ENCODE measurements around the gene NARF.

DNA sequence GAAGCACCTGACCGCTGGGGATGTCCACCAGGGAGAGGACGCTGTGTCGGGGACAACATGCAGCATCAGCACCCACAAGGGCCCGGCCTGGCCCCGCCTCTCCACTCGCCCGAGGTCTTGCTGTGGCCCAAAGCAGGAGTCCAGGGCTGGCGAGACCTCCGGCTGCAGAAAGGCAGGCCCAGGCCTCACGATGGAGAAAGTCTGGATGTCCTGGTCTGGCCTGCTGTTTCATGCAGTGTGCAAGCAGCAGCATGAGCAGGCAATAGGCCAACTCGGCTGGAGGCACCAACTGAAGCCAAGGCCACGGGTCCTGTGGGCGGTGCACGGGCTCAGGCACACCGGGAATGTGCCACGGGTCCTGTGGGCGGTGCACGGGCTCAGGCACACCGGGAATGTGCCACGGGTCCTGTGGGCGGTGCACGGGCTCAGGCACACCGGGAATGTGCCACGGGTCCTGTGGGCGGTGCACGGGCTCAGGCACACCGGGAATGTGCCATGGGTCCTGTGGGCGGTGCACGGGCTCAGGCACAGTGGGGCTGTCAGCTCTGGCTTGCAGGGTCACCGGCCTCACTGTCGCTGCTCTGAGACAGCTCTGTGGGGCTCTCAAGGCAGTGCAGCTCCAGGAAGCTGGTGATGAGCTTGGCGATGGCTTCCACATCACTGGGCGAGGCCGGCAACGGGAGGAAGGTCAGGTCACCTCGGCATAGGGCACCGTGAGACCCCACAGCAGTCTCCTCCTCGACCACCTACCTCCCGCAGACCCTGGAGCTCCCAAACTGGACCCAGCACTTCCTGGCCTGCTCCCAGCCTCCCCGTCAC lies 14.9 kb upstream of the NARF start:
- TF ChIP-seq, protein P1, sequence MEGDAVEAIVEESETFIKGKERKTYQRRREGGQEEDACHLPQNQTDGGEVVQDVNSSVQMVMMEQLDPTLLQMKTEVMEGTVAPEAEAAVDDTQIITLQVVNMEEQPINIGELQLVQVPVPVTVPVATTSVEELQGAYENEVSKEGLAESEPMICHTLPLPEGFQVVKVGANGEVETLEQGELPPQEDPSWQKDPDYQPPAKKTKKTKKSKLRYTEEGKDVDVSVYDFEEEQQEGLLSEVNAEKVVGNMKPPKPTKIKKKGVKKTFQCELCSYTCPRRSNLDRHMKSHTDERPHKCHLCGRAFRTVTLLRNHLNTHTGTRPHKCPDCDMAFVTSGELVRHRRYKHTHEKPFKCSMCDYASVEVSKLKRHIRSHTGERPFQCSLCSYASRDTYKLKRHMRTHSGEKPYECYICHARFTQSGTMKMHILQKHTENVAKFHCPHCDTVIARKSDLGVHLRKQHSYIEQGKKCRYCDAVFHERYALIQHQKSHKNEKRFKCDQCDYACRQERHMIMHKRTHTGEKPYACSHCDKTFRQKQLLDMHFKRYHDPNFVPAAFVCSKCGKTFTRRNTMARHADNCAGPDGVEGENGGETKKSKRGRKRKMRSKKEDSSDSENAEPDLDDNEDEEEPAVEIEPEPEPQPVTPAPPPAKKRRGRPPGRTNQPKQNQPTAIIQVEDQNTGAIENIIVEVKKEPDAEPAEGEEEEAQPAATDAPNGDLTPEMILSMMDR (IDR thresholded peaks at IDR 0.05; ENCODE audit: control extremely low read depth in 1 of 3, insufficient read depth in 1 of 3, low read depth in 1 of 3, low read length in 3 of 3), result no peak
- TF ChIP-seq, protein P2, sequence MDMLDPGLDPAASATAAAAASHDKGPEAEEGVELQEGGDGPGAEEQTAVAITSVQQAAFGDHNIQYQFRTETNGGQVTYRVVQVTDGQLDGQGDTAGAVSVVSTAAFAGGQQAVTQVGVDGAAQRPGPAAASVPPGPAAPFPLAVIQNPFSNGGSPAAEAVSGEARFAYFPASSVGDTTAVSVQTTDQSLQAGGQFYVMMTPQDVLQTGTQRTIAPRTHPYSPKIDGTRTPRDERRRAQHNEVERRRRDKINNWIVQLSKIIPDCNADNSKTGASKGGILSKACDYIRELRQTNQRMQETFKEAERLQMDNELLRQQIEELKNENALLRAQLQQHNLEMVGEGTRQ (IDR thresholded peaks at IDR 0.05; ENCODE audit: low read length), result no peak
- TF ChIP-seq FOSL1 (IDR thresholded peaks at IDR 0.05; ENCODE audit: insufficient read depth, low read depth, low read length) (no peak), CHD1 (IDR thresholded peaks at IDR 0.05; ENCODE audit: low read depth, low read length) (no peak), YY1 (IDR thresholded peaks at IDR 0.05; ENCODE audit: low read depth, low read length) (no peak), POLR2A (IDR thresholded peaks at IDR 0.05; ENCODE audit: control extremely low read depth in 1 of 2, low read depth in 2 of 2, low read length in 2 of 2) (peak in 1 of 2 experiments; percentile 32; a peak in 1 of 3 replicates), JUND (IDR thresholded peaks at IDR 0.05; ENCODE audit: low read length) (no peak), NRF1 (IDR thresholded peaks at IDR 0.05; ENCODE audit: low read depth, low read length) (no peak), CREB1 (IDR thresholded peaks at IDR 0.05) (no peak), TAF1 (IDR thresholded peaks at IDR 0.05; ENCODE audit: low read depth, low read length) (no peak), CHD2 (IDR thresholded peaks at IDR 0.05; ENCODE audit: low read length) (no peak), EGR1 (IDR thresholded peaks at IDR 0.05; ENCODE audit: borderline replicate concordance, low read depth, low read length) (no peak)
